LoVo (cell line): ENCODE results near the gene BRME1.
"Not testable (repeated sequence)": the region's sequence is repeated elsewhere in the genome, so short reads cannot be mapped to it uniquely, and the experiment has no call there.

Experiments
- DNase-seq: peaks from one replicate; pipeline ENCODE4 v3.0.0-alpha.2; 2016; ENCODE audit warnings: low spot score

The BRME1 gene

GRCh38 chr19:13865571-13866462 lies 40.1 kb downstream of the BRME1 start:
- DNase-seq = no peak

- DNase-seq = no peak
These were observed 41.0 kb downstream of the BRME1 start for GRCh38 chr19:13864667-13865570.

- DNase-seq = no peak
These were observed 41.8 kb downstream of the BRME1 start for GRCh38 chr19:13864046-13864666.

- peak; percentile 85 for DNase-seq
These were observed 44.0 kb downstream of the BRME1 start for GRCh38 chr19:13861714-13862531.

GRCh38 chr19:13861392-13861713 lies 44.6 kb downstream of the BRME1 start:
- no peak for DNase-seq

GRCh38 chr19:13860679-13861391 lies 45.1 kb downstream of the BRME1 start:
- no peak for DNase-seq

GRCh38 chr19:13859361-13859880 lies 46.5 kb downstream of the BRME1 start:
- DNase-seq = no peak

GRCh38 chr19:13856497-13856896 lies 49.4 kb downstream of the BRME1 start:
- DNase-seq = no peak

GRCh38 chr19:13852171-13852707 lies 53.7 kb downstream of the BRME1 start:
- DNase-seq = not testable (repeated sequence)

- not testable (repeated sequence) for DNase-seq
These were observed 54.2 kb downstream of the BRME1 start for GRCh38 chr19:13851734-13852114.

- DNase-seq = peak; percentile 94
These were observed 54.8 kb downstream of the BRME1 start for GRCh38 chr19:13850910-13851733.

GRCh38 chr19:13849991-13850909 lies 55.7 kb downstream of the BRME1 start:
- peak; percentile 86 for DNase-seq

- DNase-seq = no peak
These were observed 56.9 kb downstream of the BRME1 start for GRCh38 chr19:13848798-13849676.

GRCh38 chr19:13848340-13848677 lies 57.6 kb downstream of the BRME1 start:
- no peak for DNase-seq

- DNase-seq = peak; percentile 86
These were observed 58.2 kb downstream of the BRME1 start for GRCh38 chr19:13847407-13848339.
